HepG2 (cell line): ENCODE results near the gene CHST4. TPM values are rescaled to one million over a fixed set of nuclear protein-coding genes. Genes with fewer than 3 reads are reported as not detected.

ENCODE experiments used
- BRCA1 ChIP-seq: sonication (generic); formaldehyde crosslinking; IDR thresholded peaks from 2 replicates; pipeline ENCODE4 v1.4.0; 2020; ENCODE audit warnings: missing genetic modification reagents
- EED ChIP-seq: sonication (generic); formaldehyde crosslinking; IDR thresholded peaks from 2 replicates; pipeline ENCODE4 v1.5.0; 2020; ENCODE audit warnings: mild to moderate bottlenecking, missing genetic modification reagents
- GATAD2A ChIP-seq: IDR thresholded peaks from 2 replicates; pipeline ENCODE4 v1.6.1; 2016
- JUN ChIP-seq: sonication (generic); formaldehyde crosslinking; IDR thresholded peaks from 2 replicates; pipeline ENCODE4 v1.4.0; 2020; ENCODE audit warnings: mild to moderate bottlenecking, missing genetic modification reagents
- MAF1 ChIP-seq: sonication (generic); formaldehyde crosslinking; IDR thresholded peaks from 2 replicates; pipeline ENCODE4 v1.5.0; 2020; ENCODE audit warnings: missing genetic modification reagents, borderline replicate concordance
- NONO ChIP-seq, 2 experiments: fragments of 450-650 bp in 1 of 2; sonication (generic) in 1 of 2; formaldehyde crosslinking in 1 of 2; IDR thresholded peaks in 1 of 2; conservative IDR thresholded peaks in 1 of 2; 2 replicates each; pipeline versions ENCODE4 v1.6.1 to v1.8.0; 2017 to 2022; ENCODE audit warnings: mild to moderate bottlenecking in 1 of 2, missing genetic modification reagents in 1 of 2, moderate library complexity in 1 of 2
- RAD21 ChIP-seq: fragments of 450-650 bp; formaldehyde crosslinking; IDR thresholded peaks from 2 replicates; pipeline ENCODE4 v1.5.0; 2020; ENCODE audit warnings: mild to moderate bottlenecking
- ZFAT ChIP-seq: sonication (generic); formaldehyde crosslinking; conservative IDR thresholded peaks from 2 replicates; pipeline ENCODE4 v1.8.1; 2023; ENCODE audit warnings: missing genetic modification reagents, inconsistent platforms
- ZNF263 ChIP-seq: sonication (generic); formaldehyde crosslinking; IDR thresholded peaks from 2 replicates; pipeline ENCODE4 v1.4.0; 2020; ENCODE audit warnings: missing genetic modification reagents
- ZNF354B ChIP-seq: sonication (generic); formaldehyde crosslinking; IDR thresholded peaks from 2 replicates; pipeline ENCODE4 v1.8.0; 2022; ENCODE audit warnings: mild to moderate bottlenecking, missing genetic modification reagents
- ZNF652 ChIP-seq: IDR thresholded peaks from 2 replicates; pipeline ENCODE4 v1.6.1; 2016; ENCODE audit warnings: low read depth, borderline replicate concordance
- polyA plus RNA-seq, 8 experiments: library from polyadenylated mRNA; depleted of rRNA in 3 of 8; stranded (reverse) in 7 of 8; unstranded in 1 of 8; fragments of >200 nt; fragmentation: Illumina TruSeq in 4 of 8; extraction: Trizol in 4 of 8; gene quantifications; 2 replicates each; pipeline versions ENCODE4 v1.2.1 to v1.2.3, GENCODE V29; 2011 to 2016; ENCODE audit warnings: low read depth in 4 of 8, missing spikeins in 1 of 8, mixed read lengths in 1 of 8; ENCODE audit not compliant: insufficient read depth in 1 of 8
- total RNA-seq, 5 experiments: library from RNA; depleted of rRNA; stranded (reverse); fragments of >200 nt; fragmentation: Illumina TruSeq; extraction: Trizol; gene quantifications; 2 replicates each; pipeline ENCODE4 v1.2.3, GENCODE V29; 2016; ENCODE audit warnings: low read depth in 1 of 5
- TF ChIP-seq, protein P1 (sequence below): sonication (generic); formaldehyde crosslinking; IDR thresholded peaks from 2 replicates; pipeline ENCODE4 v1.4.0; 2020; ENCODE audit warnings: missing genetic modification reagents
- TF ChIP-seq, protein P2 (sequence below): sonication (generic); formaldehyde crosslinking; IDR thresholded peaks from 2 replicates; pipeline ENCODE4 v1.8.0; 2022; ENCODE audit warnings: mild to moderate bottlenecking, missing genetic modification reagents; ENCODE audit not compliant: insufficient replicate concordance
- TF ChIP-seq, protein P3 (sequence below): sonication (generic); formaldehyde crosslinking; IDR thresholded peaks from 2 replicates; pipeline ENCODE4 v1.9.0; 2022; ENCODE audit warnings: missing genetic modification reagents, mild to moderate bottlenecking, borderline replicate concordance
- TF ChIP-seq, protein P4 (sequence below): sonication (generic); formaldehyde crosslinking; IDR thresholded peaks from 2 replicates; pipeline ENCODE4 v1.9.0; 2021; ENCODE audit warnings: missing genetic modification reagents, mild to moderate bottlenecking, borderline replicate concordance
- TF ChIP-seq, protein P5 (sequence below): IDR thresholded peaks from 2 replicates; pipeline ENCODE4 v1.6.1; 2018; ENCODE audit warnings: missing genetic modification reagents, mild to moderate bottlenecking, missing compliant biosample characterization

The CHST4 gene
- total and polyA plus RNA-seq, 2 of the 13 experiments (the other 11 are each of a cell fraction or from before 2014, with no cell fraction given) = not detected

DNA sequence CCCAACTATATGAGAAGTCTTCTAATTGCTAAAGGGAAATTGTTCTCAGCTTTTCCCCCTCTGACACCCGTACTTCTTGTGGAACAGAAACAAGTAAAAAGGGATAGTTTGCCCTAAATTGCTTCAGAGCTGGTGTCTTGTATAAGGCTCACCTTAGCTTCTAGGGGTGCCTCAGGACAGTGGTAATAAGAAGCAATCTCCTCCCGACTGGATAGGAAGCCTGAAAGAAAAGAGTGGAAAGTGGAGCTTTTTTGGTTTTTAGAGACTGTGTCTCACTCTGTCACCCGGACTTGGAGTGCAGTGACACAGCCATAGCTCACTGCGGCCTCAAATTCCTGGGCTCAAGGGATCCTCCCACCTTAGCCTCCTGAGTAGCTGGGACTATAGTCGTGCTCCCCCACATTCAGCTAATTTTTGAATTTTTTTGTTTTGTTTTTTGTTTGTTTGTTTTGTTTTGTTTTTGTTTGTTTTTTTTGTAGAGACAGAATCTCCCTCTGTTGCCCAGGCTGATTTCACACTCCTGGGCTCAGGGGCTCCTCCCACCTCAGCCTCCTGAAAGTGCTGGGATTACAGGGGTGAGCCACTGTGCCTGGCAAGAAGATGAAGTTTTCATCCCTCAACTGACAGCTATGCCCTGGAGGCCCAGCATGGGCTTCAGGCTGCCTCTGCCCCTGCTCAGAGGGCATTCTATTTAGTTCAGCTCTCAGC is 47.3 kb downstream of the CHST4 start (continued):
- TF ChIP-seq, protein P1, sequence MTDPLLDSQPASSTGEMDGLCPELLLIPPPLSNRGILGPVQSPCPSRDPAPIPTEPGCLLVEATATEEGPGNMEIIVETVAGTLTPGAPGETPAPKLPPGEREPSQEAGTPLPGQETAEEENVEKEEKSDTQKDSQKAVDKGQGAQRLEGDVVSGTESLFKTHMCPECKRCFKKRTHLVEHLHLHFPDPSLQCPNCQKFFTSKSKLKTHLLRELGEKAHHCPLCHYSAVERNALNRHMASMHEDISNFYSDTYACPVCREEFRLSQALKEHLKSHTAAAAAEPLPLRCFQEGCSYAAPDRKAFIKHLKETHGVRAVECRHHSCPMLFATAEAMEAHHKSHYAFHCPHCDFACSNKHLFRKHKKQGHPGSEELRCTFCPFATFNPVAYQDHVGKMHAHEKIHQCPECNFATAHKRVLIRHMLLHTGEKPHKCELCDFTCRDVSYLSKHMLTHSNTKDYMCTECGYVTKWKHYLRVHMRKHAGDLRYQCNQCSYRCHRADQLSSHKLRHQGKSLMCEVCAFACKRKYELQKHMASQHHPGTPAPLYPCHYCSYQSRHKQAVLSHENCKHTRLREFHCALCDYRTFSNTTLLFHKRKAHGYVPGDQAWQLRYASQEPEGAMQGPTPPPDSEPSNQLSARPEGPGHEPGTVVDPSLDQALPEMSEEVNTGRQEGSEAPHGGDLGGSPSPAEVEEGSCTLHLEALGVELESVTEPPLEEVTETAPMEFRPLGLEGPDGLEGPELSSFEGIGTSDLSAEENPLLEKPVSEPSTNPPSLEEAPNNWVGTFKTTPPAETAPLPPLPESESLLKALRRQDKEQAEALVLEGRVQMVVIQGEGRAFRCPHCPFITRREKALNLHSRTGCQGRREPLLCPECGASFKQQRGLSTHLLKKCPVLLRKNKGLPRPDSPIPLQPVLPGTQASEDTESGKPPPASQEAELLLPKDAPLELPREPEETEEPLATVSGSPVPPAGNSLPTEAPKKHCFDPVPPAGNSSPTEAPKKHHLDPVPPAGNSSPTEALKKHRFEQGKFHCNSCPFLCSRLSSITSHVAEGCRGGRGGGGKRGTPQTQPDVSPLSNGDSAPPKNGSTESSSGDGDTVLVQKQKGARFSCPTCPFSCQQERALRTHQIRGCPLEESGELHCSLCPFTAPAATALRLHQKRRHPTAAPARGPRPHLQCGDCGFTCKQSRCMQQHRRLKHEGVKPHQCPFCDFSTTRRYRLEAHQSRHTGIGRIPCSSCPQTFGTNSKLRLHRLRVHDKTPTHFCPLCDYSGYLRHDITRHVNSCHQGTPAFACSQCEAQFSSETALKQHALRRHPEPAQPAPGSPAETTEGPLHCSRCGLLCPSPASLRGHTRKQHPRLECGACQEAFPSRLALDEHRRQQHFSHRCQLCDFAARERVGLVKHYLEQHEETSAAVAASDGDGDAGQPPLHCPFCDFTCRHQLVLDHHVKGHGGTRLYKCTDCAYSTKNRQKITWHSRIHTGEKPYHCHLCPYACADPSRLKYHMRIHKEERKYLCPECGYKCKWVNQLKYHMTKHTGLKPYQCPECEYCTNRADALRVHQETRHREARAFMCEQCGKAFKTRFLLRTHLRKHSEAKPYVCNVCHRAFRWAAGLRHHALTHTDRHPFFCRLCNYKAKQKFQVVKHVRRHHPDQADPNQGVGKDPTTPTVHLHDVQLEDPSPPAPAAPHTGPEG (CRISPR knock-in tag) = no peak
- TF ChIP-seq, protein P2, sequence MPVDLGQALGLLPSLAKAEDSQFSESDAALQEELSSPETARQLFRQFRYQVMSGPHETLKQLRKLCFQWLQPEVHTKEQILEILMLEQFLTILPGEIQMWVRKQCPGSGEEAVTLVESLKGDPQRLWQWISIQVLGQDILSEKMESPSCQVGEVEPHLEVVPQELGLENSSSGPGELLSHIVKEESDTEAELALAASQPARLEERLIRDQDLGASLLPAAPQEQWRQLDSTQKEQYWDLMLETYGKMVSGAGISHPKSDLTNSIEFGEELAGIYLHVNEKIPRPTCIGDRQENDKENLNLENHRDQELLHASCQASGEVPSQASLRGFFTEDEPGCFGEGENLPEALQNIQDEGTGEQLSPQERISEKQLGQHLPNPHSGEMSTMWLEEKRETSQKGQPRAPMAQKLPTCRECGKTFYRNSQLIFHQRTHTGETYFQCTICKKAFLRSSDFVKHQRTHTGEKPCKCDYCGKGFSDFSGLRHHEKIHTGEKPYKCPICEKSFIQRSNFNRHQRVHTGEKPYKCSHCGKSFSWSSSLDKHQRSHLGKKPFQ (CRISPR knock-in tag) = peak; percentile 54
- TF ChIP-seq EED (CRISPR knock-in tag) (no peak), RAD21 (CRISPR knock-in tag) (no peak), ZFAT (CRISPR knock-in tag) (no peak), GATAD2A (CRISPR knock-in tag) (peak; percentile 31; the same call in 1 of the 2 replicates), JUN (no peak), NONO (IDR thresholded peaks at IDR 0.05) (no peak), NONO (CRISPR knock-in tag; conservative IDR thresholded peaks at IDR 0.05) (no peak), ZNF652 (CRISPR knock-in tag) (no peak), ZNF354B (CRISPR knock-in tag) (no peak), MAF1 (CRISPR knock-in tag) (no peak), BRCA1 (CRISPR knock-in tag) (no peak), ZNF263 (CRISPR knock-in tag) (peak; percentile 61; the same call in 1 of the 2 replicates)
- TF ChIP-seq, protein P3, sequence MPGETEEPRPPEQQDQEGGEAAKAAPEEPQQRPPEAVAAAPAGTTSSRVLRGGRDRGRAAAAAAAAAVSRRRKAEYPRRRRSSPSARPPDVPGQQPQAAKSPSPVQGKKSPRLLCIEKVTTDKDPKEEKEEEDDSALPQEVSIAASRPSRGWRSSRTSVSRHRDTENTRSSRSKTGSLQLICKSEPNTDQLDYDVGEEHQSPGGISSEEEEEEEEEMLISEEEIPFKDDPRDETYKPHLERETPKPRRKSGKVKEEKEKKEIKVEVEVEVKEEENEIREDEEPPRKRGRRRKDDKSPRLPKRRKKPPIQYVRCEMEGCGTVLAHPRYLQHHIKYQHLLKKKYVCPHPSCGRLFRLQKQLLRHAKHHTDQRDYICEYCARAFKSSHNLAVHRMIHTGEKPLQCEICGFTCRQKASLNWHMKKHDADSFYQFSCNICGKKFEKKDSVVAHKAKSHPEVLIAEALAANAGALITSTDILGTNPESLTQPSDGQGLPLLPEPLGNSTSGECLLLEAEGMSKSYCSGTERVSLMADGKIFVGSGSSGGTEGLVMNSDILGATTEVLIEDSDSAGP (CRISPR knock-in tag) = no peak
- TF ChIP-seq, protein P4, sequence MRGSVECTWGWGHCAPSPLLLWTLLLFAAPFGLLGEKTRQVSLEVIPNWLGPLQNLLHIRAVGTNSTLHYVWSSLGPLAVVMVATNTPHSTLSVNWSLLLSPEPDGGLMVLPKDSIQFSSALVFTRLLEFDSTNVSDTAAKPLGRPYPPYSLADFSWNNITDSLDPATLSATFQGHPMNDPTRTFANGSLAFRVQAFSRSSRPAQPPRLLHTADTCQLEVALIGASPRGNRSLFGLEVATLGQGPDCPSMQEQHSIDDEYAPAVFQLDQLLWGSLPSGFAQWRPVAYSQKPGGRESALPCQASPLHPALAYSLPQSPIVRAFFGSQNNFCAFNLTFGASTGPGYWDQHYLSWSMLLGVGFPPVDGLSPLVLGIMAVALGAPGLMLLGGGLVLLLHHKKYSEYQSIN (CRISPR knock-in tag) = no peak
- TF ChIP-seq, protein P5, sequence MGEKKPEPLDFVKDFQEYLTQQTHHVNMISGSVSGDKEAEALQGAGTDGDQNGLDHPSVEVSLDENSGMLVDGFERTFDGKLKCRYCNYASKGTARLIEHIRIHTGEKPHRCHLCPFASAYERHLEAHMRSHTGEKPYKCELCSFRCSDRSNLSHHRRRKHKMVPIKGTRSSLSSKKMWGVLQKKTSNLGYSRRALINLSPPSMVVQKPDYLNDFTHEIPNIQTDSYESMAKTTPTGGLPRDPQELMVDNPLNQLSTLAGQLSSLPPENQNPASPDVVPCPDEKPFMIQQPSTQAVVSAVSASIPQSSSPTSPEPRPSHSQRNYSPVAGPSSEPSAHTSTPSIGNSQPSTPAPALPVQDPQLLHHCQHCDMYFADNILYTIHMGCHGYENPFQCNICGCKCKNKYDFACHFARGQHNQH = peak; percentile 14; the same call in 1 of the 2 replicates
